Ovary (tissue), 9 donors: ENCODE measurements around the gene BICDL2. TPM values are rescaled to one million over a fixed set of nuclear protein-coding genes. Genes with fewer than 3 reads are reported as not detected.

ENCODE experiments used
- DNase-seq, 5 donors: peaks; one replicate each; pipeline ENCODE4 v3.0.0-alpha.2; 2019 to 2020
- H3K27ac ChIP-seq, 2 donors: fragments of 200-600 bp; one replicate each; pipeline versions ENCODE4 v1.5.1 to v1.8.0; 2019 to 2022
- H3K27me3 ChIP-seq: fragments of 200-600 bp; one replicate; pipeline ENCODE4 v1.8.0; 2022
- H3K36me3 ChIP-seq: fragments of 200-600 bp; sonication (generic); one replicate; pipeline ENCODE4 v1.5.1; 2019
- H3K4me1 ChIP-seq: one replicate; pipeline ENCODE4 v1.8.1; 2013; ENCODE audit warnings: mild to moderate bottlenecking, moderate library complexity; ENCODE audit not compliant: insufficient read depth
- H3K4me3 ChIP-seq: fragments of 200-600 bp; sonication (generic); one replicate; pipeline ENCODE4 v1.5.1; 2017
- H3K9me3 ChIP-seq, 2 donors: fragments of 200-600 bp in 1 of 2; sonication (generic) in 1 of 2; one replicate each; pipeline versions ENCODE4 v1.5.1 to v1.8.1; 2013 to 2019; ENCODE audit warnings: mild to moderate bottlenecking in 1 of 2, moderate library complexity in 1 of 2
- CTCF ChIP-seq, 3 donors: fragments of 450-650 bp in 2 of 3; fragments of 200-600 bp in 1 of 3; IDR thresholded peaks; one replicate each; pipeline versions ENCODE4 v1.5.1 to v1.8.0; 2016 to 2022; ENCODE audit warnings: antibody characterized with exemption in 3 of 3, mild to moderate bottlenecking in 1 of 3
- EP300 ChIP-seq: sonication (generic); formaldehyde crosslinking; IDR thresholded peaks from one replicate; pipeline ENCODE4 v1.6.1; 2017; ENCODE audit warnings: antibody characterized with exemption
- POLR2A ChIP-seq: fragments of 450-650 bp; IDR thresholded peaks from one replicate; pipeline ENCODE4 v1.6.1; 2017; ENCODE audit warnings: antibody characterized with exemption, mild to moderate bottlenecking, moderate library complexity
- WGBS, 3 donors: extraction: QIAGEN DNeasy Blood & Tissue Kit in 1 of 3; methylation state at CpG; one replicate each; pipeline versions ENCODE4 v1.1.5 to v1.1.7; 2013 to 2017; 5-methylcytosine and 5-hydroxymethylcytosine counted together
- intact Hi-C, 4 donors: fragments of 100-400 bp; cut with DNase I; formaldehyde crosslinking; loops; one replicate each; pipeline versions ENCODE4 v1.11.0 to v1.15.1; 2022 to 2023
- polyA plus RNA-seq, 2 donors: library from polyadenylated mRNA; stranded (reverse); fragments of 200-250 nt in 1 of 2; fragments of 350-450 nt in 1 of 2; fragmentation: Illumina TruSeq in 1 of 2; extraction: RNeasy Lipid Tissue Mini Kit (QIAGEN cat#74804) in 1 of 2; gene quantifications; one replicate each; pipeline ENCODE4 v1.2.3, GENCODE V29; 2013 to 2014
- total RNA-seq, 7 donors: library from RNA; depleted of rRNA in 2 of 7; stranded (reverse); fragments of >200 nt in 2 of 7; fragmentation: NEBNext Ultra II Directional in 3 of 7; extraction: Animal tissue kit (Norgen Biotek cat#: 25700) in 3 of 7; gene quantifications; one replicate each; pipeline versions ENCODE4 v1.1.0 to v1.2.4, GENCODE V29; 2016 to 2023
- donor health status: DM: no; HTN: no; CAD: no; lungs with moderate emphysema.
- donor health status: DM: no; HTN: no; CAD: no.
- donor health status: Bipolar disorder and iron deficiency.
- donor health status: DM: yes; HTN: yes; CAD: no.
- donor health status: DM: no; HTN: no; CAD: no.
- donor health status: DM: yes; HTN: yes; CAD: no.

The BICDL2 gene
- total and polyA plus RNA-seq, 9 donors: 0.02 to 21.9 (median 1.3) TPM; not detected in 3

- intact Hi-C loops: loop anchor here in 1 of 4 donors (10.0 kb wide), 1 partner anchor 257 kb away; the partner anchor contains the start of gene ZNF263
- WGBS, 3 donors: 8 to 27% (median 12%) methylated on average over 12 to 58 of the region's 58 CpGs
- Histone ChIP-seq H3K36me3 (no peaks in the 10 kb centered on the region), H3K4me3 (no peak overlapping the region), H3K9me3 (no peaks in the 10 kb centered on the region), H3K27me3 (peaks cover 2% of the 10 kb centered on the region), H3K27ac (no peak overlapping the region), H3K4me1 (peaks cover 4% of the 10 kb centered on the region)
- DNase-seq: peak; percentile 75 to 89 (median 84)
- TF ChIP-seq EP300 (no peak), CTCF (IDR thresholded peaks at IDR 0.05) (peak; percentile 45 to 61 (median 60)), POLR2A (no peak)
Measured at GRCh38 chr16:3027983-3028715, 8.6 kb downstream of the BICDL2 start.

- WGBS, 3 donors: 87 to 92% (median 90%) methylated on average over 8 of the region's 8 CpGs
- peaks cover 8% of the 10 kb centered on the region for H3K4me1 ChIP-seq
Measured at GRCh38 chr16:3027489-3027795, 9.3 kb downstream of the BICDL2 start.

GRCh38 chr16:3026609-3027488 is 9.9 kb downstream of the BICDL2 start:
- intact Hi-C loops: loop anchor here in 1 of 4 donors (10.0 kb wide), 1 partner anchor 258 kb away; the partner anchor contains the start of gene ZNF263
- TF ChIP-seq CTCF (IDR thresholded peaks at IDR 0.05) (no peak), POLR2A (no peak), EP300 (no peak)
- Histone ChIP-seq H3K27ac (no peak overlapping the region), H3K4me1 (peaks cover 11% of the 10 kb centered on the region), H3K9me3 (no peaks in the 10 kb centered on the region), H3K27me3 (peaks cover 2% of the 10 kb centered on the region), H3K4me3 (no peak overlapping the region), H3K36me3 (no peaks in the 10 kb centered on the region)
- WGBS, 3 donors: 92 to 96% (median 93%) methylated on average over 24 of the region's 24 CpGs
- peak in 1 of 5 donors; percentile 17 for DNase-seq

More at GRCh38 chr16:3027489-3027795, 9.3 kb downstream of the BICDL2 start:
- DNase-seq: no peak
- Histone ChIP-seq H3K27ac (no peak overlapping the region), H3K36me3 (no peaks in the 10 kb centered on the region), H3K27me3 (peaks cover 2% of the 10 kb centered on the region), H3K4me3 (no peak overlapping the region), H3K9me3 (no peaks in the 10 kb centered on the region)
- TF ChIP-seq CTCF (IDR thresholded peaks at IDR 0.05): no peak
- TF ChIP-seq EP300: no peak
- no peak for TF ChIP-seq POLR2A
- intact Hi-C loops: loop anchor here in 1 of 4 donors (10.0 kb wide), 1 partner anchor 257 kb away; the partner anchor contains the start of gene ZNF263

DNA sequence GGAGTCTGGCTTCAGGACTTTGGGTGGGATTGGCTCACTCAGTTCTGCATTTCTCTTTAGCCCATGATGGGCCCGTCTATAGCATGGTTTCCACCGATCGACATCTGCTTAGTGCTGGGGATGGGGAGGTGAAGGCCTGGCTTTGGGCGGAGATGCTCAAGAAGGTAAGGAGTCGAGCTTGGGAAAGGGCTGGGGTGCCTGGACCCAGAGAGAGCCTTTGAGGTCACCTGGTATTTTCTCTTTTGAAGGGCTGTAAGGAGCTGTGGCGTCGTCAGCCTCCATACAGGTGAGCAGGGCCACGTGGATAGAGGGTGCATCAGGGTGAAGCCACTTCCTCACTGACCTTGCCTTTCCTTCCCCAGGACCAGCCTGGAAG is 10.8 kb downstream of the BICDL2 start:
- Histone ChIP-seq H3K27ac (no peak overlapping the region), H3K9me3 (no peaks in the 10 kb centered on the region), H3K27me3 (peaks cover 2% of the 10 kb centered on the region), H3K4me1 (peaks cover 19% of the 10 kb centered on the region), H3K36me3 (no peaks in the 10 kb centered on the region), H3K4me3 (no peak overlapping the region)
- intact Hi-C loops: loop anchor here in 1 of 4 donors (10.0 kb wide), 1 partner anchor 259 kb away; the partner anchor contains the start of gene ZNF263
- no peak for TF ChIP-seq CTCF (IDR thresholded peaks at IDR 0.05)
- TF ChIP-seq POLR2A: no peak
- TF ChIP-seq EP300: no peak
- DNase-seq: no peak
- 92 to 96% (median 94%) methylated on average over 8 of the region's 8 CpGs for WGBS, 3 donors
